NCI-H1105 treated with DMSO at 0.1 percent for 48 hours (cell line): Measurements from ENCODE around the gene NUTM2B.
"Not testable (repeated sequence)": the region's sequence is repeated elsewhere in the genome, so short reads cannot be mapped to it uniquely, and the experiment has no call there.

Experiments used
- DNase-seq: peaks from one replicate; lab custom pipeline; 2025; lab: John Stamatoyannopoulos, UW

The NUTM2B gene

GRCh38 chr10:79702927-79703326, at the start of gene NUTM2B:
TSS of gene NUTM2B (plus strand) at chr10:79703227. CDS start at chr10:79703610, 383 bp downstream.
- DNase-seq, result not testable (repeated sequence)

GRCh38 chr10:79663287-79663686, 39.7 kb upstream of the NUTM2B start:
- DNase-seq, result not testable (repeated sequence)

- not testable (repeated sequence) for DNase-seq
Observed at GRCh38 chr10:79664686-79665085, 38.3 kb upstream of the NUTM2B start.

GRCh38 chr10:79669248-79669788, 33.7 kb upstream of the NUTM2B start:
- not testable (repeated sequence) for DNase-seq

GRCh38 chr10:79674878-79675277, 28.1 kb upstream of the NUTM2B start:
- not testable (repeated sequence) for DNase-seq

- DNase-seq, result not testable (repeated sequence)
Observed at GRCh38 chr10:79683026-79683883, 19.8 kb upstream of the NUTM2B start.

GRCh38 chr10:79683884-79684720, 18.9 kb upstream of the NUTM2B start:
- not testable (repeated sequence) for DNase-seq

GRCh38 chr10:79685044-79685685, 17.9 kb upstream of the NUTM2B start:
- peak; percentile 9 for DNase-seq

- not testable (repeated sequence) for DNase-seq
Observed at GRCh38 chr10:79686595-79686994, 16.4 kb upstream of the NUTM2B start.

GRCh38 chr10:79687406-79688150, 15.4 kb upstream of the NUTM2B start:
- DNase-seq, result not testable (repeated sequence)

- DNase-seq, result not testable (repeated sequence)
Observed at GRCh38 chr10:79688798-79689197, 14.2 kb upstream of the NUTM2B start.

- DNase-seq, result not testable (repeated sequence)
Observed at GRCh38 chr10:79696596-79696995, 6.4 kb upstream of the NUTM2B start.

GRCh38 chr10:79697141-79697540, 5.9 kb upstream of the NUTM2B start:
- not testable (repeated sequence) for DNase-seq

- not testable (repeated sequence) for DNase-seq
Observed at GRCh38 chr10:79700381-79700944, 2.6 kb upstream of the NUTM2B start.

GRCh38 chr10:79707017-79707416, 4.0 kb downstream of the NUTM2B start:
- DNase-seq, result not testable (repeated sequence)

GRCh38 chr10:79714976-79715375, 11.9 kb downstream of the NUTM2B start:
- DNase-seq, result not testable (repeated sequence)

- not testable (repeated sequence) for DNase-seq
Observed at GRCh38 chr10:79716917-79717579, 14.0 kb downstream of the NUTM2B start.

GRCh38 chr10:79720000-79720399, 17.0 kb downstream of the NUTM2B start:
- DNase-seq, result not testable (repeated sequence)

GRCh38 chr10:79726620-79727019, 23.6 kb downstream of the NUTM2B start:
- DNase-seq, result not testable (repeated sequence)

GRCh38 chr10:79744844-79745243, 41.8 kb downstream of the NUTM2B start:
- DNase-seq, result not testable (repeated sequence)
